Prostate gland (tissue), 2 donors: Measurements from ENCODE around the gene MRPL58. TPM values are rescaled to one million over a fixed set of nuclear protein-coding genes. Genes with fewer than 3 reads are reported as not detected.
"Not testable (repeated sequence)": the region's sequence is repeated elsewhere in the genome, so short reads cannot be mapped to it uniquely, and the experiment has no call there.

Experiments
- DNase-seq: peaks from one replicate; pipeline ENCODE4 v3.0.0-alpha.2; 2019; ENCODE audit warnings: low spot score
- H3K27ac ChIP-seq, 2 donors: fragments of 200-600 bp; sonication (generic); 2 replicates each; pipeline ENCODE4 v1.5.1; 2017 to 2019
- H3K27me3 ChIP-seq: fragments of 200-600 bp; sonication (generic); replicated peaks from 2 replicates; pipeline ENCODE4 v1.5.1; 2019; ENCODE audit not compliant: insufficient read depth
- H3K36me3 ChIP-seq, 2 donors: fragments of 200-600 bp; sonication (generic); 1 replicate in 1 of 2; 2 replicates in 1 of 2; pipeline versions ENCODE4 v1.5.1 to v1.8.1; 2017 to 2019
- H3K4me1 ChIP-seq: fragments of 200-600 bp; sonication (generic); replicated peaks from 2 replicates; pipeline ENCODE4 v1.5.1; 2019
- H3K4me3 ChIP-seq, 2 donors: fragments of 200-600 bp; sonication (generic); 2 replicates each; pipeline ENCODE4 v1.5.1; 2017 to 2019
- H3K9me3 ChIP-seq: fragments of 200-600 bp; sonication (generic); 2 replicates; pipeline ENCODE4 v1.5.1; 2017
- POLR2A ChIP-seq: fragments of 450-650 bp; IDR thresholded peaks from one replicate; pipeline ENCODE4 v1.6.1; 2016; ENCODE audit warnings: antibody characterized with exemption, mild to moderate bottlenecking
- POLR2AphosphoS5 ChIP-seq: sonication (generic); formaldehyde crosslinking; IDR thresholded peaks from one replicate; pipeline ENCODE4 v1.6.1; 2017; ENCODE audit warnings: antibody characterized with exemption
- WGBS: methylation state at CpG from one replicate; pipeline ENCODE4 v1.1.5; 2018; 5-methylcytosine and 5-hydroxymethylcytosine counted together
- intact Hi-C: fragments of 100-400 bp; cut with DNase I; formaldehyde crosslinking; loops from one replicate; pipeline ENCODE4 v1.14.2; 2022
- total RNA-seq, 2 donors: library from RNA; depleted of rRNA; stranded (reverse); fragments of >200 nt; gene quantifications; one replicate each; pipeline ENCODE4 v1.1.0, GENCODE V29; 2016
- TF ChIP-seq, protein P1 (sequence below), 4 experiments: fragments of 200-600 bp in 2 of 4; fragments of 450-650 bp in 2 of 4; sonication (generic) in 2 of 4; IDR thresholded peaks; 1 replicate in 3 of 4; 2 replicates in 1 of 4; pipeline ENCODE4 v1.5.1; 2016 to 2019; ENCODE audit warnings: antibody characterized with exemption in 4 of 4, mild to moderate bottlenecking in 2 of 4, moderate library complexity in 2 of 4

MRPL58 gene
- total RNA-seq, 2 donors from 2014 or later = 28.4 to 73.8 TPM

DNA sequence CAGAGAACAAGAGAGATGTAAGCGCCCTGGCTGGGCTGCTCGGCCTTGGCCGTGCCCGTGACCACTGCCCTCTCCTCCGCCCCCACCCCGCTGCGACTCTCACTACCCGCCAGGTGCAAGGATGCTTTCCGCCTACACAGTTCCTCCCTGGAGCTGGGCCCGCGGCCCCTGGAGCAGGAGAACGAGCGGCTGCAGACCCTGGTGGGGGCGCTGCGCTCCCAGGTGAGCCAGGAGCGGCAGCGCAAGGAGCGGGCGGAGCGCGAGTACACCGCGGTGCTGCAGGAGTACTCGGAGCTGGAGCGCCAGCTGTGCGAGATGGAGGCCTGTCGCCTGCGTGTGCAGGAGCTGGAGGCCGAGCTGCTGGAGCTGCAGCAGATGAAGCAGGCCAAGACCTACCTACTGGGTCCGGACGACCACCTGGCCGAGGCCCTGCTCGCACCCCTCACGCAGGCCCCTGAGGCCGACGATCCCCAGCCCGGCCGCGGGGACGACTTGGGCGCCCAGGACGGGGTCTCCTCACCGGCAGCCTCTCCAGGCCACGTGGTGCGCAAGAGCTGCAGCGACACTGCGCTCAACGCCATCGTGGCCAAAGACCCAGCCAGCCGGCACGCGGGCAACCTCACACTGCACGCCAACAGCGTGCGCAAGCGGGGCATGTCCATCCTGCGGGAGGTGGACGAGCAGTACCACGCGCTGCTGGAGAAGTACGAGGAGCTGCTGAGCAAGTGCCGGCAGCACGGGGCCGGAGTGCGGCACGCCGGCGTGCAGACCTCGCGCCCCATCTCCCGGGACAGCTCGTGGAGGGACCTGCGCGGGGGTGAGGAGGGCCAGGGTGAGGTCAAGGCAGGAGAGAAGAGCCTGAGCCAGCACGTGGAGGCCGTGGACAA, 9.2 kb upstream of the MRPL58 start:
- WGBS = 85% methylated on average over 62 of the region's 76 CpGs
- no peak overlapping the region for H3K27ac ChIP-seq
- intact Hi-C loops = no loop called here
- no peaks in the 10 kb centered on the region for H3K4me1 ChIP-seq
- no peaks in the 10 kb centered on the region for H3K36me3 ChIP-seq
- H3K9me3 ChIP-seq = no peaks in the 10 kb centered on the region
- TF ChIP-seq POLR2AphosphoS5 (no peak), POLR2A (no peak)
- TF ChIP-seq, protein P1, sequence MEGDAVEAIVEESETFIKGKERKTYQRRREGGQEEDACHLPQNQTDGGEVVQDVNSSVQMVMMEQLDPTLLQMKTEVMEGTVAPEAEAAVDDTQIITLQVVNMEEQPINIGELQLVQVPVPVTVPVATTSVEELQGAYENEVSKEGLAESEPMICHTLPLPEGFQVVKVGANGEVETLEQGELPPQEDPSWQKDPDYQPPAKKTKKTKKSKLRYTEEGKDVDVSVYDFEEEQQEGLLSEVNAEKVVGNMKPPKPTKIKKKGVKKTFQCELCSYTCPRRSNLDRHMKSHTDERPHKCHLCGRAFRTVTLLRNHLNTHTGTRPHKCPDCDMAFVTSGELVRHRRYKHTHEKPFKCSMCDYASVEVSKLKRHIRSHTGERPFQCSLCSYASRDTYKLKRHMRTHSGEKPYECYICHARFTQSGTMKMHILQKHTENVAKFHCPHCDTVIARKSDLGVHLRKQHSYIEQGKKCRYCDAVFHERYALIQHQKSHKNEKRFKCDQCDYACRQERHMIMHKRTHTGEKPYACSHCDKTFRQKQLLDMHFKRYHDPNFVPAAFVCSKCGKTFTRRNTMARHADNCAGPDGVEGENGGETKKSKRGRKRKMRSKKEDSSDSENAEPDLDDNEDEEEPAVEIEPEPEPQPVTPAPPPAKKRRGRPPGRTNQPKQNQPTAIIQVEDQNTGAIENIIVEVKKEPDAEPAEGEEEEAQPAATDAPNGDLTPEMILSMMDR (IDR thresholded peaks at IDR 0.05) = no peak
- H3K27me3 ChIP-seq = no peaks in the 10 kb centered on the region
- no peak overlapping the region for H3K4me3 ChIP-seq
- no peak for DNase-seq

DNA sequence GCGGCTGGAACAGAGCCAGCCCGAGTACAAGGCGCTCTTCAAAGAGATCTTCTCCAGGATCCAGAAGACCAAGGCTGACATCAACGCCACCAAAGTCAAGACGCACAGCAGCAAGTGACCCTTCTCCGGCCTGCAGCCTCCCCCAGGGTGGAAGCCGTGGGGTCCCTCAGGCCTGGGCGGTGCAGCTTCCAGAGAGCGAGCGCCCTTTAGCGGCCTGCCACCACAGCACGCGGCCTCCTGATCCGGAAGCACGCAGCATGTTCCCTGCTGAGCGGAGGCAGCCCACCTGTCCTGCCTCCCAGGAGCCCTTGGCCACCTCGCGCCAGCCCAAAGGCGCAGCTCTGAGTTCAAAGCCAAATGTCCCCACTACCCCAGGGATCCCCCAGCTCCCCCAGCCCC, 8.5 kb upstream of the MRPL58 start:
- no peak for DNase-seq
- intact Hi-C loops = no loop called here
- WGBS = 90% methylated on average over 19 of the region's 19 CpGs
- TF ChIP-seq POLR2AphosphoS5 (no peak), POLR2A (no peak)
- TF ChIP-seq, protein P1 (IDR thresholded peaks at IDR 0.05) = no peak
- Histone ChIP-seq H3K27ac (no peak overlapping the region), H3K4me3 (no peak overlapping the region), H3K36me3 (no peaks in the 10 kb centered on the region), H3K27me3 (no peaks in the 10 kb centered on the region), H3K4me1 (no peaks in the 10 kb centered on the region), H3K9me3 (no peaks in the 10 kb centered on the region)

DNA sequence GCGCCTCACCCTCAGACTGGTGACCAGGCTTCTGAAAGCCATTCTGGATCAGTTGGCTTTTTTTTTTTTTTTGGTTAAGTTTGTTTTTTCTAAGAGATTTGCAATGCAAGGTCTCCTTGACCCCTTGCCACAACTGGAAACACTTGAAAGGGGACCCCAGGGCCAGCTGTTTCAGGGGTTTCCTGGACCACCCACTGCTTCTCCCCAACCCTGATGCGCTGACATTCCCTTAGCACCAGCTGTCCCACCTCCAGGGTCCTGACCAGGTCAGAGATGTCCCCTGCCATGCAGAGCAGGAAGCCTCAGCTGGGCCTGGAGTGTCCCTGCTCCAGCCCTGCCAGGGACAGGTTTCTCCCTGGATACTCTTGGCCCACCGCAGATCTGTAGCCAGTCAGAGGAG, 8.1 kb upstream of the MRPL58 start:
- intact Hi-C loops = no loop called here
- H3K27me3 ChIP-seq = no peaks in the 10 kb centered on the region
- no peak overlapping the region for H3K4me3 ChIP-seq
- no peak overlapping the region for H3K27ac ChIP-seq
- TF ChIP-seq, protein P1 (IDR thresholded peaks at IDR 0.05) = no peak
- TF ChIP-seq POLR2A (no peak), POLR2AphosphoS5 (no peak)
- no peaks in the 10 kb centered on the region for H3K36me3 ChIP-seq
- no peak for DNase-seq
- 95% methylated on average over 1 of the region's 3 CpGs for WGBS
- H3K4me1 ChIP-seq = no peaks in the 10 kb centered on the region
- no peaks in the 10 kb centered on the region for H3K9me3 ChIP-seq

DNA sequence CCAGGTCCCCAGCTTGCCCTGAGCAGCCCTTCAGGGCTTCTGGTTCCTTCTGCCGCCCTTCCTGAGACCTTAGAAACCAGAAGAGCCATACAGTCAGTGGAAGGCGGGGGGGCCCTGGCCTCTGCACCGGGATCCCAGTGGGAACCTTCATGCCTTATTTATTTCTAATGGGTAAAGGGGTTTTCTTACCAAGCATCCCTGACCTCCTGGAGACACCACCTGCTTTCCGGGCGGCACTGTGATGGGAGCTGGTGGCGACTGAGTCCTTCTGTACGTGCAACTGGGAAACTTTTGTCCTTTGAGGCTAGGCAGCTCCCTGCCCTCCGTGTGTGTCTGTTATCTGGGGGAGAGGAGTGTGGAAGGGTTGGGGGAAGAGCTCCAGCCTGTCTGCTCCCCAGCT, 7.2 kb upstream of the MRPL58 start:
- TF ChIP-seq, protein P1 (IDR thresholded peaks at IDR 0.05) = no peak
- no peak for TF ChIP-seq POLR2AphosphoS5
- no peak overlapping the region for H3K4me3 ChIP-seq
- H3K27ac ChIP-seq = no peak overlapping the region
- no peak for DNase-seq
- no peaks in the 10 kb centered on the region for H3K36me3 ChIP-seq
- no peaks in the 10 kb centered on the region for H3K9me3 ChIP-seq
- intact Hi-C loops = no loop called here
- 95% methylated on average over 8 of the region's 8 CpGs for WGBS
- no peaks in the 10 kb centered on the region for H3K4me1 ChIP-seq
- no peaks in the 10 kb centered on the region for H3K27me3 ChIP-seq

DNA sequence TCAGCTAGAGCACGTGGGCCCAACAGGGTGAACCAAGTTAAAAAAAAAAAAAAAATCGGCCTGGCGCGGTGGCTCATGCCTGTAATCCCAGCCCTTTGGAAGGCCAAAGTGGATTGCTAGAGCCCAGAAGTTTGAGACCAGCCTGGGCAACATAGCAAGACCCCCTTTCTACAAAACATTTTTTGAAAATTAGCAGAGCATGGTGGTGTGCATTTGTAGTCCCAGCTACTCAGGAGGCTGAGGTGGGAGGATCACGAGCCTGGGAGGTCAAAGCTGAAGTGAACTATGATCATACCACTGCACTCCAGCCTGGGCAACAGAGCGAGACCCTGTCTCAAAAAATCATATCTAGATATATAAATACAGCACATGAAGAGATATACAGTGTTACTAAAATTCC, 6.4 kb upstream of the MRPL58 start:
- WGBS = 87% methylated on average over 6 of the region's 6 CpGs
- H3K27ac ChIP-seq, H3K4me3 ChIP-seq, H3K36me3 ChIP-seq, DNase-seq, H3K27me3 ChIP-seq, H3K9me3 ChIP-seq, H3K4me1 ChIP-seq, intact Hi-C loops: not testable (repeated sequence)
